Measurements from ENCODE around the gene ENOPH1. TPM values are rescaled to one million over a fixed set of nuclear protein-coding genes. Genes with fewer than 3 reads are reported as not detected.

The ENOPH1 gene
- total and polyA plus RNA-seq, 9 of the 15 experiments (the other 6 are each of a cell fraction or from before 2014, with no cell fraction given): 29.8 to 71.4 (median 48.9) TPM

DNA sequence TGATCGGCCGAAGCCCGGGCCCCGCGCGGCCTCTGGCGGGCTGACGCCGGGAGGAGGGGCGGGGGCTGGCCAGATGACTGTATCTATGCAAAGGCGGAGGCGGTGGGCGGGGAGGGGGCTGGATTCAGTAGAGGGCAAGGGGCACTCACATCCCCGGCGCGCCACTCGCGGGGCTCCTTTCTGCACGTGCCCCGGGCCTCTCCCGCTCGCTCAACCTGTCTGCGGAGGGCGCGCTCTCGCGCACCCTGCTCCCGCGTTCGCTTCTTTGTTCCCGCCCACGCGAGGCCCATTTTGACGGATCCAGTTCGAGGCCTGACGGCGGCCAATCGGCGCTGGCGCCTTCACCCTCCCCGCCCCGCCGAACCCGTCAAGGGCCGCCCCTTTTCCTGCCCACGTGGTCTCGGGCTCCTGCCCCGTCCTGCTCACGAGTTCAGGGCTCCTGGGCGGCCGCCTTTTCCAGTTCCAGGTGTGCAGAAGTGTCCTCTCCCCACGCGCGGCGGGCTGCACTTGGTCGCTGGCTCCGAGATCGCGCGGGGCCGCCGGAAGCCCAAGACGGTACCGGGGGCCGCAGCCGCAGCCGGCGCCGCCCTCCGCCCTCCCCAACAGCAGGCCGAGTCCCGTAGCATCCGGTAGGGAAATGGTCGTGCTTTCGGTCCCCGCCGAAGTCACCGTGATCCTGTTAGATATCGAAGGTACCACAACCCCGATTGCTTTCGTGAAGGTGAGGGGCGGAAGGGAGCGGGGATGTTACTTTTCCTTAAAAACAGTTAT, at the start of gene ENOPH1, which contains the start of gene HNRNPDL (continued):
- TF ChIP-seq NR2C1 (IDR thresholded peaks at IDR 0.05) (peak; percentile 76), NR2C1 (tag; IDR thresholded peaks at IDR 0.05) (peak; percentile 73; the same call in 1 of the 2 replicates), POLR2AphosphoS5 (IDR thresholded peaks at IDR 0.05; ENCODE audit: control insufficient read depth, insufficient read depth, low read depth, low read length) (peak; percentile 71), TGIF2 (CRISPR knock-in tag; IDR thresholded peaks at IDR 0.05) (0 out of 2 replicates have a peak, but pooled peaks have one; percentile 18), NCOA6 (IDR thresholded peaks at IDR 0.05) (no peak), NRF1 (conservative IDR thresholded peaks at IDR 0.05 in 1 of 2, IDR thresholded peaks at IDR 0.05 in 1 of 2) (peak; percentile 84 to 85), CXXC5 (CRISPR knock-in tag; IDR thresholded peaks at IDR 0.05) (peak; percentile 90), PHF20 (IDR thresholded peaks at IDR 0.05; ENCODE audit: partially characterized antibody) (peak; percentile 43), FOXP1 (CRISPR knock-in tag; IDR thresholded peaks at IDR 0.05) (peak; percentile 80; the same call in 1 of the 2 replicates), XRCC5 (IDR thresholded peaks at IDR 0.05; ENCODE audit: low read depth, low read length) (no peak), MTA3 (IDR thresholded peaks at IDR 0.05; ENCODE audit: borderline replicate concordance) (no peak), NEUROD1 (IDR thresholded peaks at IDR 0.05; ENCODE audit: borderline replicate concordance, low read depth, low read length, partially characterized antibody) (peak; percentile 69), FIP1L1 (IDR thresholded peaks at IDR 0.05; ENCODE audit: low read depth, low read length, poor library complexity, severe bottlenecking) (peak; percentile 51), POLR2A (conservative IDR thresholded peaks at IDR 0.05) (peak; percentile 78)
- TF ChIP-seq, protein P1, sequence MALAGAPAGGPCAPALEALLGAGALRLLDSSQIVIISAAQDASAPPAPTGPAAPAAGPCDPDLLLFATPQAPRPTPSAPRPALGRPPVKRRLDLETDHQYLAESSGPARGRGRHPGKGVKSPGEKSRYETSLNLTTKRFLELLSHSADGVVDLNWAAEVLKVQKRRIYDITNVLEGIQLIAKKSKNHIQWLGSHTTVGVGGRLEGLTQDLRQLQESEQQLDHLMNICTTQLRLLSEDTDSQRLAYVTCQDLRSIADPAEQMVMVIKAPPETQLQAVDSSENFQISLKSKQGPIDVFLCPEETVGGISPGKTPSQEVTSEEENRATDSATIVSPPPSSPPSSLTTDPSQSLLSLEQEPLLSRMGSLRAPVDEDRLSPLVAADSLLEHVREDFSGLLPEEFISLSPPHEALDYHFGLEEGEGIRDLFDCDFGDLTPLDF (CRISPR knock-in tag; IDR thresholded peaks at IDR 0.05): peak; percentile 91
- TF ChIP-seq, protein P2, sequence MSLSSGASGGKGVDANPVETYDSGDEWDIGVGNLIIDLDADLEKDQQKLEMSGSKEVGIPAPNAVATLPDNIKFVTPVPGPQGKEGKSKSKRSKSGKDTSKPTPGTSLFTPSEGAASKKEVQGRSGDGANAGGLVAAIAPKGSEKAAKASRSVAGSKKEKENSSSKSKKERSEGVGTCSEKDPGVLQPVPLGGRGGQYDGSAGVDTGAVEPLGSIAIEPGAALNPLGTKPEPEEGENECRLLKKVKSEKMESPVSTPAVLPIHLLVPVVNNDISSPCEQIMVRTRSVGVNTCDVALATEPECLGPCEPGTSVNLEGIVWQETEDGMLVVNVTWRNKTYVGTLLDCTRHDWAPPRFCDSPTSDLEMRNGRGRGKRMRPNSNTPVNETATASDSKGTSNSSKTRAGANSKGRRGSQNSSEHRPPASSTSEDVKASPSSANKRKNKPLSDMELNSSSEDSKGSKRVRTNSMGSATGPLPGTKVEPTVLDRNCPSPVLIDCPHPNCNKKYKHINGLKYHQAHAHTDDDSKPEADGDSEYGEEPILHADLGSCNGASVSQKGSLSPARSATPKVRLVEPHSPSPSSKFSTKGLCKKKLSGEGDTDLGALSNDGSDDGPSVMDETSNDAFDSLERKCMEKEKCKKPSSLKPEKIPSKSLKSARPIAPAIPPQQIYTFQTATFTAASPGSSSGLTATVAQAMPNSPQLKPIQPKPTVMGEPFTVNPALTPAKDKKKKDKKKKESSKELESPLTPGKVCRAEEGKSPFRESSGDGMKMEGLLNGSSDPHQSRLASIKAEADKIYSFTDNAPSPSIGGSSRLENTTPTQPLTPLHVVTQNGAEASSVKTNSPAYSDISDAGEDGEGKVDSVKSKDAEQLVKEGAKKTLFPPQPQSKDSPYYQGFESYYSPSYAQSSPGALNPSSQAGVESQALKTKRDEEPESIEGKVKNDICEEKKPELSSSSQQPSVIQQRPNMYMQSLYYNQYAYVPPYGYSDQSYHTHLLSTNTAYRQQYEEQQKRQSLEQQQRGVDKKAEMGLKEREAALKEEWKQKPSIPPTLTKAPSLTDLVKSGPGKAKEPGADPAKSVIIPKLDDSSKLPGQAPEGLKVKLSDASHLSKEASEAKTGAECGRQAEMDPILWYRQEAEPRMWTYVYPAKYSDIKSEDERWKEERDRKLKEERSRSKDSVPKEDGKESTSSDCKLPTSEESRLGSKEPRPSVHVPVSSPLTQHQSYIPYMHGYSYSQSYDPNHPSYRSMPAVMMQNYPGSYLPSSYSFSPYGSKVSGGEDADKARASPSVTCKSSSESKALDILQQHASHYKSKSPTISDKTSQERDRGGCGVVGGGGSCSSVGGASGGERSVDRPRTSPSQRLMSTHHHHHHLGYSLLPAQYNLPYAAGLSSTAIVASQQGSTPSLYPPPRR (CRISPR knock-in tag; IDR thresholded peaks at IDR 0.05; ENCODE audit: borderline replicate concordance): peak; percentile 35; the same call in 1 of the 2 replicates
- TF ChIP-seq, protein P3, sequence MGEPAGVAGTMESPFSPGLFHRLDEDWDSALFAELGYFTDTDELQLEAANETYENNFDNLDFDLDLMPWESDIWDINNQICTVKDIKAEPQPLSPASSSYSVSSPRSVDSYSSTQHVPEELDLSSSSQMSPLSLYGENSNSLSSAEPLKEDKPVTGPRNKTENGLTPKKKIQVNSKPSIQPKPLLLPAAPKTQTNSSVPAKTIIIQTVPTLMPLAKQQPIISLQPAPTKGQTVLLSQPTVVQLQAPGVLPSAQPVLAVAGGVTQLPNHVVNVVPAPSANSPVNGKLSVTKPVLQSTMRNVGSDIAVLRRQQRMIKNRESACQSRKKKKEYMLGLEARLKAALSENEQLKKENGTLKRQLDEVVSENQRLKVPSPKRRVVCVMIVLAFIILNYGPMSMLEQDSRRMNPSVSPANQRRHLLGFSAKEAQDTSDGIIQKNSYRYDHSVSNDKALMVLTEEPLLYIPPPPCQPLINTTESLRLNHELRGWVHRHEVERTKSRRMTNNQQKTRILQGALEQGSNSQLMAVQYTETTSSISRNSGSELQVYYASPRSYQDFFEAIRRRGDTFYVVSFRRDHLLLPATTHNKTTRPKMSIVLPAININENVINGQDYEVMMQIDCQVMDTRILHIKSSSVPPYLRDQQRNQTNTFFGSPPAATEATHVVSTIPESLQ (CRISPR knock-in tag; IDR thresholded peaks at IDR 0.05): peak; percentile 88
